ENCODE results near the gene NOX4.

Gene NOX4

GRCh38 chr11:89447845-89448244, 43.3 kb downstream of the NOX4 start:
- H3K4me3 ChIP-seq (ENCODE audit: low read depth, low read length): no peak overlapping the region
- TF ChIP-seq CTCF (IDR thresholded peaks at IDR 0.05; ENCODE audit: low read depth, low read length, missing control alignments): no peak
- no peak for DNase-seq (ENCODE audit: low read depth)

GRCh38 chr11:89443361-89444322, 47.5 kb downstream of the NOX4 start:
- H3K4me3 ChIP-seq (ENCODE audit: low read depth, low read length): no peak overlapping the region
- TF ChIP-seq CTCF (IDR thresholded peaks at IDR 0.05; ENCODE audit: low read depth, low read length, missing control alignments): no peak
- DNase-seq (ENCODE audit: low read depth): no peak

GRCh38 chr11:89442801-89443200, 48.4 kb downstream of the NOX4 start:
- no peak for TF ChIP-seq CTCF (IDR thresholded peaks at IDR 0.05; ENCODE audit: low read depth, low read length, missing control alignments)
- no peak overlapping the region for H3K4me3 ChIP-seq (ENCODE audit: low read depth, low read length)
- DNase-seq (ENCODE audit: low read depth): no peak

GRCh38 chr11:89441606-89442005, 49.6 kb downstream of the NOX4 start:
- no peak overlapping the region for H3K4me3 ChIP-seq (ENCODE audit: low read depth, low read length)
- TF ChIP-seq CTCF (IDR thresholded peaks at IDR 0.05; ENCODE audit: low read depth, low read length, missing control alignments): no peak
- DNase-seq (ENCODE audit: low read depth): no peak

DNA sequence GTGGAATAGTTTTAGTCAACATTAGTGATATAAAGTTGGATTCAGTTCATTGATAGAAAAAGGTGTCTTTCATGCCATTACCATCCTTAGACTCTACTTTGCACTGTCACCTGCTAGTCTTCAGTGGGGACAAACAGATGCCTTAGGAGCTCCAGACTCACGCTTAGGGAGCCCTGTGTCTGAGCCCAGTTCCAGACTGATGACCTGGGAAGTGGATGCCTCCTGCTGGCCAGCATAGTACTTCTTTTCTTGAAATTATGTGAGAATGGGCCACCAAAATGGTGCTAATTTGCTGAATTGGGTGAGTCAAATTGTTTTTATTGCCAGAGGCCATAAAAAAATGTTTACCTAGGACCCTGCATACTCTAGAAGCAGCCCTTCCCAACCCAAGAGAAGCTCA, 53.9 kb downstream of the NOX4 start:
- no peak for DNase-seq (ENCODE audit: low read depth)
- TF ChIP-seq CTCF (IDR thresholded peaks at IDR 0.05; ENCODE audit: low read depth, low read length, missing control alignments): no peak
- H3K4me3 ChIP-seq (ENCODE audit: low read depth, low read length): no peak overlapping the region

DNA sequence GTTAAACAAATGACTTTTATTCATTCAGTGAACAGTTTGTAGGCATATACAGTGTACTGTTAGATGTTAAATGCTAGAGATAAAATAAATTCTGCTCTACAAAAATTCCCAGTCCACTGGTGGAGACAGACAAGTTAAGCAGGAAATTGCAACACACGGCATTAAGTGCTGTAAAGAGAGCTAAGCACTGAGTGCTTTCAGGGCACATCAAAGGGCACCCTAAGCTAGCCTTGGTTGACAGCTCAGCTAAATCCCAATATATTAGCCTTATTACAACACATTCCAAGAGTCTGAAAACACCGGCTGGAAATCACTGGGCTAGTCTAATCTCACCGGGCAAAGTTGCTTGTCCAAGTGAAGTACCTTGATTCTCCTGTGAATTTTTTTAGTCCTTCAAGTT, 55.1 kb downstream of the NOX4 start:
- DNase-seq (ENCODE audit: low read depth): no peak

More for the DNA sequence above, 55.1 kb downstream of the NOX4 start:
- no peak overlapping the region for H3K4me3 ChIP-seq (ENCODE audit: low read depth, low read length)
- TF ChIP-seq CTCF (IDR thresholded peaks at IDR 0.05; ENCODE audit: low read depth, low read length, missing control alignments): no peak

Data from GM12864 (cell line).